OCI-LY7 (cell line): ENCODE data around the gene OR6K6. TPM values are rescaled to one million over a fixed set of nuclear protein-coding genes. Genes with fewer than 3 reads are reported as not detected.

Source experiments
- BruUV-seq: library from RNA; stranded (reverse); fragments of 400-500 nt; replicated peaks from 2 replicates; lab custom pipeline; 2021; lab: Mats Ljungman, UMichigan
- CTCF ChIA-PET: fragments of 300-600 bp; sonication (Branson Sonifier 250); formaldehyde crosslinking; loops from one replicate; lab custom pipeline; 2022; ENCODE audit warnings: antibody characterized with exemption; ENCODE audit not compliant: unreplicated experiment; lab: Charles Lee
- POLR2A ChIA-PET: fragments of 300-600 bp; sonication (Branson Sonifier 250); formaldehyde crosslinking; loops from one replicate; lab custom pipeline; 2022; ENCODE audit warnings: antibody characterized with exemption; lab: Charles Lee
- DNase-seq: peaks from one replicate; pipeline ENCODE4 v3.0.0-alpha.2; 2015; ENCODE audit warnings: low spot score
- H2AFZ ChIP-seq: fragments of 200-600 bp; sonication (generic), shearing (Covaris generic); 2 replicates; pipeline ENCODE4 v1.6.1; 2014; ENCODE audit warnings: mild to moderate bottlenecking, antibody characterized with exemption, low read length, moderate library complexity
- H3K27ac ChIP-seq: fragments of 200-600 bp; sonication (generic); 2 replicates; pipeline ENCODE4 v1.5.1; 2014; ENCODE audit warnings: mixed run types, low read depth, mild to moderate bottlenecking, moderate library complexity, low read length, inconsistent platforms; ENCODE audit not compliant: poor library complexity, severe bottlenecking
- H3K36me3 ChIP-seq: fragments of 200-600 bp; sonication (generic); 2 replicates; pipeline ENCODE4 v1.6.1; 2014; ENCODE audit warnings: mild to moderate bottlenecking, antibody characterized with exemption, low read length, moderate library complexity, mixed read lengths; ENCODE audit not compliant: insufficient read depth
- H3K4me1 ChIP-seq: fragments of 200-600 bp; sonication (generic); 2 replicates; pipeline ENCODE4 v1.5.1; 2014; ENCODE audit warnings: mild to moderate bottlenecking, low read length; ENCODE audit not compliant: insufficient read depth, poor library complexity, severe bottlenecking
- H3K4me2 ChIP-seq: fragments of 200-600 bp; sonication (generic); 2 replicates; pipeline ENCODE4 v1.6.1; 2014; ENCODE audit warnings: mild to moderate bottlenecking, low read length
- H3K4me3 ChIP-seq: fragments of 200-600 bp; sonication (generic); 2 replicates; pipeline ENCODE4 v1.5.1; 2014; ENCODE audit warnings: mild to moderate bottlenecking, low read depth, low read length; ENCODE audit not compliant: poor library complexity, severe bottlenecking
- H3K79me2 ChIP-seq: fragments of 200-600 bp; sonication (generic); 2 replicates; pipeline ENCODE4 v1.6.1; 2016; ENCODE audit warnings: low read depth, mild to moderate bottlenecking, low read length, moderate library complexity, mixed read lengths; ENCODE audit not compliant: insufficient read depth
- H3K9me2 ChIP-seq: fragments of 200-600 bp; sonication (generic); 2 replicates; pipeline ENCODE4 v1.6.1; 2016; ENCODE audit warnings: mild to moderate bottlenecking, low read length, mixed read lengths; ENCODE audit not compliant: insufficient read depth
- H3K9me3 ChIP-seq: fragments of 200-600 bp; sonication (generic); 2 replicates; pipeline ENCODE4 v1.6.1; 2014; ENCODE audit warnings: mild to moderate bottlenecking, mixed run types, low read length, mixed read lengths
- H4K20me1 ChIP-seq: fragments of 200-600 bp; sonication (generic); 2 replicates; pipeline ENCODE4 v1.6.1; 2014; ENCODE audit warnings: mild to moderate bottlenecking, antibody characterized with exemption, low read length, moderate library complexity, mixed read lengths; ENCODE audit not compliant: insufficient read depth
- EZH2phosphoT487 ChIP-seq: fragments of 200-600 bp; sonication (generic); IDR thresholded peaks from 2 replicates; pipeline ENCODE4 v1.6.1; 2018; ENCODE audit warnings: low read depth, borderline replicate concordance, mild to moderate bottlenecking, mixed run types, antibody characterized with exemption, low read length, moderate library complexity, mixed read lengths
- intact Hi-C: fragments of 100-400 bp; cut with micrococcal nuclease; formaldehyde crosslinking; loops from one replicate; pipeline ENCODE4 v1.10.0; 2022; ENCODE audit not compliant: unreplicated experiment
- total RNA-seq, 2 experiments: library from RNA; depleted of rRNA in 1 of 2; stranded (reverse); fragments of >200 nt in 1 of 2; shearing (Covaris generic) in 1 of 2; gene quantifications; 2 replicates each; pipeline ENCODE4 v1.2.3, GENCODE V29; 2014 to 2022
- TF ChIP-seq, protein P1 (sequence below): fragments of 200-600 bp; sonication (generic); conservative IDR thresholded peaks from 2 replicates; pipeline ENCODE4 v1.5.1; 2014; ENCODE audit warnings: mild to moderate bottlenecking, antibody characterized with exemption, low read length, moderate library complexity, mixed read lengths

OR6K6 gene
- total RNA-seq, 2 experiments from 2014 or later: not detected

DNA sequence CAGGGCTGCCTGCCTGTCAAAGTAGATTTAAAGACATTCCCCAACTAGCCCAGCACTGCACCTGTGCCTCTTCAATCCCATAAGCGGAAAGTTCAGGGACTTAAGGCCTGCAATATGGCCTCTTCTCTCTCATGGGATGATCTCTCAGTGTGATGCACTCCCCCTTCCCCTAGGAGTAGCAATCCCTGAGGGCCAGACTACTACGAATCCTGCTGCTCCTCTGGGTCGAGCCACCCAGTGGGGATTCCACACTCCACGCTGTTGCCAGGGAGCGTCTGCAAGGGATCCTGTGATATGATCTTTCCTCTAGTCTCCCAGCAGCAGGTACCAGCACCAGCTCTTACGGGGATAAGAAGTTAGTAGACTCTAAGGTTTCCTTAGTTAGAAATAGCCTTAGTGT lies 39.7 kb downstream of the OR6K6 start:
- intact Hi-C loops: no loop called here
- no peak for TF ChIP-seq EZH2phosphoT487
- TF ChIP-seq, protein P1, sequence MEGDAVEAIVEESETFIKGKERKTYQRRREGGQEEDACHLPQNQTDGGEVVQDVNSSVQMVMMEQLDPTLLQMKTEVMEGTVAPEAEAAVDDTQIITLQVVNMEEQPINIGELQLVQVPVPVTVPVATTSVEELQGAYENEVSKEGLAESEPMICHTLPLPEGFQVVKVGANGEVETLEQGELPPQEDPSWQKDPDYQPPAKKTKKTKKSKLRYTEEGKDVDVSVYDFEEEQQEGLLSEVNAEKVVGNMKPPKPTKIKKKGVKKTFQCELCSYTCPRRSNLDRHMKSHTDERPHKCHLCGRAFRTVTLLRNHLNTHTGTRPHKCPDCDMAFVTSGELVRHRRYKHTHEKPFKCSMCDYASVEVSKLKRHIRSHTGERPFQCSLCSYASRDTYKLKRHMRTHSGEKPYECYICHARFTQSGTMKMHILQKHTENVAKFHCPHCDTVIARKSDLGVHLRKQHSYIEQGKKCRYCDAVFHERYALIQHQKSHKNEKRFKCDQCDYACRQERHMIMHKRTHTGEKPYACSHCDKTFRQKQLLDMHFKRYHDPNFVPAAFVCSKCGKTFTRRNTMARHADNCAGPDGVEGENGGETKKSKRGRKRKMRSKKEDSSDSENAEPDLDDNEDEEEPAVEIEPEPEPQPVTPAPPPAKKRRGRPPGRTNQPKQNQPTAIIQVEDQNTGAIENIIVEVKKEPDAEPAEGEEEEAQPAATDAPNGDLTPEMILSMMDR: no peak
- Histone ChIP-seq H4K20me1 (no peaks in the 10 kb centered on the region), H3K79me2 (no peaks in the 10 kb centered on the region), H3K27ac (no peak overlapping the region), H3K9me2 (no peaks in the 10 kb centered on the region), H3K4me1 (no peaks in the 10 kb centered on the region), H3K36me3 (no peaks in the 10 kb centered on the region), H2AFZ (no peak overlapping the region), H3K4me3 (no peak overlapping the region), H3K4me2 (no peak overlapping the region), H3K9me3 (no peaks in the 10 kb centered on the region)
- POLR2A ChIA-PET: no interaction called here
- DNase-seq: no peak
- CTCF ChIA-PET: no interaction called here
- BruUV-seq: no TSS peak

DNA sequence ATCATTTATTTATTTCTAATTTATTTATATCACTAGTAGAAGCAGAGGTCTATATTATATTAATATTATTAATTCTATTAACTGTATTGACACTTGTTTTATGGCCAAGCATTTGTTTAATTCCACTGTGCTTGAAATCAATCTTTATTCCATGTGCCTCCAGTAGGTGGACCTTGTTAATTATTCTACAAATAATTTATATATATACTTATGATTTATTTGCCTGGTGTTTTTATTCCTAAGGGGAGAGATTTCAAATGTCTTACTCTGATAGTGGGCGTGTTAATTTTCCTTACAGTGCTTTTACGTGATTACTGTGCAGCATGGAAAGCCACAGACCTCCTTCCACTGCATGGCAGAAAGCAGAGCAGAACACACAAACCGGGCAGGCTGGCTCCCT lies 44.0 kb downstream of the OR6K6 start:
- ChIA-PET CTCF (no interaction called here), POLR2A (interaction anchor here (0.7 kb wide), 1 partner anchor 76 kb away, joined by 3 read pairs; no protein-coding TSS in a partner anchor)

DNA sequence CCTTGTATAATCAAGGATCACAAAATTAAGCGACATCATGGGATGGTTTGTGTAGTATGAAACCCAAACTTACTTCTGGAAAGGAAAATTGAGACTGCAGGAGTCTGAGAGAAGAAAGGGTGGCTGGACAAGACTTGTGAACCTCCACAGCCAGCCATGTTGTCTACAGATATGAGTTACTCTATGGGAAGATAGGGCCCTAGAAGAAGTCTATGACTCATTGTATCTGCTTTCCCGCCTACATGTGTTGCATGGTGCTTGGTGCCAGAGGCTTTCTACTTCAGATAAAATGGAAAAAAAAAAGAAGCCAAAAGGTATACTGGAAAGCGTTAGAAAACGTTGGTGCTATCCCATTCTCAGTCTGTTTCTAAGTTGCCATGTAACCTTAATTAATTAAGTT lies 45.2 kb downstream of the OR6K6 start:
- Histone ChIP-seq H3K4me3 (no peak overlapping the region), H4K20me1 (no peaks in the 10 kb centered on the region), H3K9me3 (no peaks in the 10 kb centered on the region), H2AFZ (no peak overlapping the region), H3K27ac (no peak overlapping the region), H3K36me3 (no peaks in the 10 kb centered on the region), H3K4me2 (no peak overlapping the region), H3K79me2 (no peaks in the 10 kb centered on the region), H3K4me1 (no peaks in the 10 kb centered on the region), H3K9me2 (no peaks in the 10 kb centered on the region)
- no TSS peak for BruUV-seq
- ChIA-PET POLR2A (no interaction called here), CTCF (no interaction called here)
- TF ChIP-seq, protein P1: no peak
- no peak for TF ChIP-seq EZH2phosphoT487
- DNase-seq: no peak
- intact Hi-C loops: loop anchor here (2.0 to 5.0 kb wide), 2 partner anchors 199 to 273 kb away; no protein-coding TSS in a partner anchor

More for the DNA sequence above, 44.0 kb downstream of the OR6K6 start:
- no peak overlapping the region for H3K4me3 ChIP-seq
- DNase-seq: no peak
- no peak overlapping the region for H2AFZ ChIP-seq
- H4K20me1 ChIP-seq: no peaks in the 10 kb centered on the region
- BruUV-seq: no TSS peak
- intact Hi-C loops: loop anchor here (2.0 to 5.0 kb wide), 2 partner anchors 200 to 274 kb away; no protein-coding TSS in a partner anchor
- TF ChIP-seq, protein P1: peak; percentile 51; the same call in 1 of the 2 replicates
- no peak for TF ChIP-seq EZH2phosphoT487
- no peaks in the 10 kb centered on the region for H3K9me2 ChIP-seq
- no peaks in the 10 kb centered on the region for H3K9me3 ChIP-seq
- H3K79me2 ChIP-seq: no peaks in the 10 kb centered on the region
- no peaks in the 10 kb centered on the region for H3K36me3 ChIP-seq
- H3K27ac ChIP-seq: no peak overlapping the region
- H3K4me2 ChIP-seq: no peak overlapping the region
- H3K4me1 ChIP-seq: no peaks in the 10 kb centered on the region
